ENCODE data around the gene SEC24C.
"Not testable (repeated sequence)": the region's sequence is repeated elsewhere in the genome, so short reads cannot be mapped to it uniquely, and the experiment has no call there.

The SEC24C gene

GRCh38 chr10:73773152-73773879 lies 29.1 kb downstream of the SEC24C start:
- DNase-seq: no peak

- peak; percentile 39 for DNase-seq
Observed at GRCh38 chr10:73774637-73775036, 30.5 kb downstream of the SEC24C start.

- DNase-seq: no peak
Observed at GRCh38 chr10:73779018-73779417, 34.8 kb downstream of the SEC24C start.

- no peak for DNase-seq
Observed at GRCh38 chr10:73779539-73780197, 35.5 kb downstream of the SEC24C start.

- no peak for DNase-seq
Observed at GRCh38 chr10:73780301-73780700, 36.1 kb downstream of the SEC24C start.

GRCh38 chr10:73780966-73781365 lies 36.8 kb downstream of the SEC24C start:
- DNase-seq: no peak

- DNase-seq: no peak
Observed at GRCh38 chr10:73781548-73781878, 37.3 kb downstream of the SEC24C start.

- DNase-seq: peak; percentile 32
Observed at GRCh38 chr10:73781879-73782748, 37.9 kb downstream of the SEC24C start, which contains the start of gene CHCHD1. Gene CHCHD1 (plus strand): TSS chr10:73782048. CDS start chr10:73782076, 28 bp downstream.

GRCh38 chr10:73782749-73783085 lies 38.5 kb downstream of the SEC24C start:
- DNase-seq: no peak

GRCh38 chr10:73785211-73785720 lies 41.1 kb downstream of the SEC24C start, which contains the start of gene ZSWIM8:
Gene ZSWIM8 (plus strand): TSS chr10:73785606. CDS start chr10:73785879, 273 bp downstream.
- DNase-seq: peak; percentile 85

GRCh38 chr10:73785721-73786511 lies 41.7 kb downstream of the SEC24C start:
- DNase-seq: no peak

- DNase-seq: no peak
Observed at GRCh38 chr10:73786512-73786885, 42.3 kb downstream of the SEC24C start.

- not testable (repeated sequence) for DNase-seq
Observed at GRCh38 chr10:73787031-73787800, 43.0 kb downstream of the SEC24C start.

- no peak for DNase-seq
Observed at GRCh38 chr10:73788864-73789658, 44.9 kb downstream of the SEC24C start.

GRCh38 chr10:73789659-73790055 lies 45.5 kb downstream of the SEC24C start:
- no peak for DNase-seq

GRCh38 chr10:73790886-73791625 lies 46.9 kb downstream of the SEC24C start:
- no peak for DNase-seq

- DNase-seq: no peak
Observed at GRCh38 chr10:73791871-73792400, 47.8 kb downstream of the SEC24C start.

- DNase-seq: no peak
Observed at GRCh38 chr10:73793456-73793855, 49.3 kb downstream of the SEC24C start.

- not testable (repeated sequence) for DNase-seq
Observed at GRCh38 chr10:73795491-73795890, 51.3 kb downstream of the SEC24C start.

- DNase-seq: not testable (repeated sequence)
Observed at GRCh38 chr10:73796035-73796434, 51.9 kb downstream of the SEC24C start.
